Inflammatory macrophage treated with lipopolysaccharide for 1 hour (primary cell): ENCODE results near the gene HS2ST1.
"Not testable (repeated sequence)": the region's sequence is repeated elsewhere in the genome, so short reads cannot be mapped to it uniquely, and the experiment has no call there.

Experiments
- DNase-seq, 2 donors: peaks; one replicate each; pipeline ENCODE4 v3.0.0-alpha.2; 2020 to 2022

HS2ST1 gene

GRCh38 chr1:86926883-86927282 lies 12.4 kb downstream of the HS2ST1 start:
- DNase-seq: no peak

- DNase-seq: no peak
Measured at GRCh38 chr1:86928819-86929218, 14.4 kb downstream of the HS2ST1 start.

GRCh38 chr1:86933051-86933450 lies 18.6 kb downstream of the HS2ST1 start:
- DNase-seq: no peak

- no peak for DNase-seq
Measured at GRCh38 chr1:86933562-86934377, 19.3 kb downstream of the HS2ST1 start.

- no peak for DNase-seq
Measured at GRCh38 chr1:86938450-86938849, 24.0 kb downstream of the HS2ST1 start.

GRCh38 chr1:86938855-86939254 lies 24.4 kb downstream of the HS2ST1 start:
- no peak for DNase-seq

GRCh38 chr1:86939406-86939805 lies 25.0 kb downstream of the HS2ST1 start:
- DNase-seq: no peak

GRCh38 chr1:86940599-86940998 lies 26.2 kb downstream of the HS2ST1 start:
- no peak for DNase-seq

- no peak for DNase-seq
Measured at GRCh38 chr1:86942042-86942441, 27.6 kb downstream of the HS2ST1 start.

GRCh38 chr1:86942743-86943142 lies 28.3 kb downstream of the HS2ST1 start:
- DNase-seq: no peak

- no peak for DNase-seq
Measured at GRCh38 chr1:86948212-86948611, 33.8 kb downstream of the HS2ST1 start.

GRCh38 chr1:86950712-86951419 lies 36.4 kb downstream of the HS2ST1 start:
- no peak for DNase-seq

GRCh38 chr1:86951430-86951829 lies 37.0 kb downstream of the HS2ST1 start:
- DNase-seq: no peak

- DNase-seq: no peak
Measured at GRCh38 chr1:86953167-86953566, 38.7 kb downstream of the HS2ST1 start.

- DNase-seq: no peak
Measured at GRCh38 chr1:86955678-86956077, 41.2 kb downstream of the HS2ST1 start.

GRCh38 chr1:86956221-86956620 lies 41.8 kb downstream of the HS2ST1 start:
- no peak for DNase-seq

GRCh38 chr1:86957221-86957620 lies 42.8 kb downstream of the HS2ST1 start:
- DNase-seq: peak; percentile 8 to 37

- no peak for DNase-seq
Measured at GRCh38 chr1:86960548-86960947, 46.1 kb downstream of the HS2ST1 start.

GRCh38 chr1:86963841-86964240 lies 49.4 kb downstream of the HS2ST1 start:
- not testable (repeated sequence) for DNase-seq

- DNase-seq: peak in 1 of 2 donors; percentile 42
Measured at GRCh38 chr1:86965012-86965826, 50.8 kb downstream of the HS2ST1 start.

GRCh38 chr1:86965827-86966182 lies 51.4 kb downstream of the HS2ST1 start:
- DNase-seq: no peak

- DNase-seq: no peak
Measured at GRCh38 chr1:86970938-86971337, 56.5 kb downstream of the HS2ST1 start.

GRCh38 chr1:86971778-86972177 lies 57.3 kb downstream of the HS2ST1 start:
- DNase-seq: no peak

- no peak for DNase-seq
Measured at GRCh38 chr1:86972262-86972661, 57.8 kb downstream of the HS2ST1 start.
